ENCODE data around the gene TTC13. TPM values are rescaled to one million over a fixed set of nuclear protein-coding genes. Genes with fewer than 3 reads are reported as not detected.

Gene TTC13
- total and polyA plus RNA-seq, 4 experiments from 2014 or later, result 11.7 to 54.5 (median 28.6) TPM

DNA sequence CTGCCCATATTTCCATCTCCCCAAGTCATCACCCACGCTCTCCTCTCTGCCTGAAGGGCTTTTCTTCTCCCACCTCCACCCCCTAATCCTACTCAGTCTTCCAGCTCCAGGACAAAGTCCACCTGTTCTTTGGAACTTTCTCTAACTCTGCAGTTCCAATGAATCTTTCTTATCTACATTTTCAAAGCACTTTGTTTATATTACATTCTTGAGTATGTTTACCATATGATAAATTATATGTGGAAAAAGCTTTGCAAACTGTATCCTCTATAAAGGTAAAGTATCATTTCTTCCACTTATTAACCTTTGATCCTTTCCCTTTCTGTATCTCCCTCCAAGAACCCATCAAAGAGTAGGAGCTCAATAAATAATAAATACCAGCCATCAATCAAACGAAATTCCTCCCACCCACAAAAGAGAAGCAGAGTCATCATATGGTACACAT lies 39.7 kb downstream of the TTC13 start:
- H3K4me3 Mint-ChIP-seq, result no peak overlapping the region
- ChIA-PET POLR2A (ENCODE audit: partially characterized antibody) (interaction anchor here (1.6 kb wide), 1 partner anchor 34 kb away, joined by 4 read pairs; no protein-coding TSS in a partner anchor), CTCF (ENCODE audit: partially characterized antibody) (no interaction called here)
- peak overlapping the region in 6 of 7 donors; percentile 0 to 48 (median 38) for H3K27ac Mint-ChIP-seq
- peaks cover 52 to 63% of the 10 kb centered on the region in 2 donors for H3K36me3 Mint-ChIP-seq
- Histone ChIP-seq H3K4me3 (ENCODE audit: low read length in 2 of 2) (no peak overlapping the region), H3K27me3 (ENCODE audit: insufficient read depth, low read length) (no peaks in the 10 kb centered on the region), H3K27ac (ENCODE audit: low read depth, low read length) (no peak overlapping the region), H3K4me1 (ENCODE audit: insufficient read depth, low read length) (no peaks in the 10 kb centered on the region), H3K9me3 (ENCODE audit: control insufficient read depth in 1 of 2, low read length in 2 of 2) (no peaks in the 10 kb centered on the region), H3K36me3 (ENCODE audit: insufficient read depth, low read length) (peaks cover 9% of the 10 kb centered on the region)
- H3K4me1 Mint-ChIP-seq, result peaks cover 0 to 37% (median 14%) of the 10 kb centered on the region in 4 donors
- DNase-seq, result no peak
- no peaks in the 10 kb centered on the region for H3K9me3 Mint-ChIP-seq
- intact Hi-C loops (cut with micrococcal nuclease), result loop anchor here (5.0 kb wide), 1 partner anchor 38 kb away; the partner anchor contains the start of genes ARV1 and TTC13
- H3K27me3 Mint-ChIP-seq, result no peaks in the 10 kb centered on the region

DNA sequence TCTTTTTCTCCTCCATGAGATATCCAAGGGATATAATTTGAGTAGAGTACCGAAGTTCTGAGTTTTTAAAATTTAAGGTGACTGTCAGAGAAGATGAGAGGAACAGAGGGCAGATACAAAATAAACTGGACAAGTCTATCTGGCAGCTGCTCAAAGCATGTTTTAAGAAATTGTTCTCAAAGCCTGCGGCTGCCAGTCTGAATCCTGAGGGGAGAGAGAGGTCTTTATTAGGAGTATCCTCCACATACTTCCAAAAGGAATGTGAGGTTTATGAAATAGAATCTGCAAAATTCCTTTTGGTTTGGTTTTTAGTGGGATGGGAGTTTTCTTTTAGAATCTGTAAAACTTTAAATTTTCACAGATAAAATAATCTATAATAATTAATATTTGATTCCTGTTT lies 41.3 kb downstream of the TTC13 start:
- no peaks in the 10 kb centered on the region for H3K27me3 Mint-ChIP-seq
- H3K27ac Mint-ChIP-seq, result peak overlapping the region in 5 of 7 donors; percentile 29 to 72 (median 52)
- H3K27me3 ChIP-seq (ENCODE audit: insufficient read depth, low read length), result no peaks in the 10 kb centered on the region
- H3K4me1 Mint-ChIP-seq, result peaks cover 0 to 33% (median 11%) of the 10 kb centered on the region in 4 donors
- no peaks in the 10 kb centered on the region for H3K9me3 ChIP-seq (ENCODE audit: control insufficient read depth in 1 of 2, low read length in 2 of 2)
- ChIA-PET POLR2A (ENCODE audit: partially characterized antibody) (no interaction called here), CTCF (ENCODE audit: partially characterized antibody) (no interaction called here)
- no peak overlapping the region for H3K4me3 ChIP-seq (ENCODE audit: low read length in 2 of 2)
- no peak for DNase-seq
- intact Hi-C loops (cut with micrococcal nuclease), result loop anchor here (5.0 kb wide), 1 partner anchor 40 kb away; the partner anchor contains the start of genes ARV1 and TTC13
- peak overlapping the region in 1 of 8 donors; percentile 3 for H3K4me3 Mint-ChIP-seq
- H3K4me1 ChIP-seq (ENCODE audit: insufficient read depth, low read length), result no peaks in the 10 kb centered on the region
- peaks cover 55 to 66% of the 10 kb centered on the region in 2 donors for H3K36me3 Mint-ChIP-seq
- peaks cover 9% of the 10 kb centered on the region for H3K36me3 ChIP-seq (ENCODE audit: insufficient read depth, low read length)
- H3K27ac ChIP-seq (ENCODE audit: low read depth, low read length), result no peak overlapping the region
- no peaks in the 10 kb centered on the region for H3K9me3 Mint-ChIP-seq

DNA sequence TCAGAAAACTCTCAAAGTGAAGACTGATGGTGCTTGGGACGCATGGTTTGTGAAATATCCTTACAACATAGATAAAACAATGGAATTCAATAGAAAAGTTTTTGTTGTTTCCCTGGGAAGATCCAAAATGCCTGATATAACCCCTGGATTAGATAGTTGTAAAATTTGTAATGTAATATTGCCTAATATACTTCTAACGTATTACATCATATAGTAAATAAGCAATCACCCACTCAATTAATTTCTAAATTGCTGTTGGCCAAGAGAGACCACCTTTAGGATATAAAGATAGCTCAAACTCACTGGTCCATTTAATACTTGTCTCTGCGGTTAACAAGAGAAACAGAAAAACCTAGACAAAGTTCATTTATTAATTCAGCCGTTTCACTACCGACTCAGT lies 42.2 kb downstream of the TTC13 start:
- no peak overlapping the region for H3K27ac ChIP-seq (ENCODE audit: low read depth, low read length)
- intact Hi-C loops (cut with micrococcal nuclease), result loop anchor here (5.0 kb wide), 1 partner anchor 41 kb away; the partner anchor contains the start of genes ARV1 and TTC13
- H3K9me3 ChIP-seq (ENCODE audit: control insufficient read depth in 1 of 2, low read length in 2 of 2), result no peaks in the 10 kb centered on the region
- no peak overlapping the region for H3K4me3 Mint-ChIP-seq
- no peak overlapping the region for H3K4me3 ChIP-seq (ENCODE audit: low read length in 2 of 2)
- no peak for DNase-seq
- peaks cover 0 to 33% (median 11%) of the 10 kb centered on the region in 4 donors for H3K4me1 Mint-ChIP-seq
- H3K4me1 ChIP-seq (ENCODE audit: insufficient read depth, low read length), result no peaks in the 10 kb centered on the region
- H3K9me3 Mint-ChIP-seq, result no peaks in the 10 kb centered on the region
- no peaks in the 10 kb centered on the region for H3K27me3 Mint-ChIP-seq
- CTCF ChIA-PET (ENCODE audit: partially characterized antibody), result no interaction called here
- H3K36me3 ChIP-seq (ENCODE audit: insufficient read depth, low read length), result peaks cover 14% of the 10 kb centered on the region
- H3K36me3 Mint-ChIP-seq, result peaks cover 55 to 73% of the 10 kb centered on the region in 2 donors
- H3K27ac Mint-ChIP-seq, result peak overlapping the region in 6 of 7 donors; percentile 3 to 70 (median 62)
- POLR2A ChIA-PET (ENCODE audit: partially characterized antibody), result no interaction called here
- no peaks in the 10 kb centered on the region for H3K27me3 ChIP-seq (ENCODE audit: insufficient read depth, low read length)

DNA sequence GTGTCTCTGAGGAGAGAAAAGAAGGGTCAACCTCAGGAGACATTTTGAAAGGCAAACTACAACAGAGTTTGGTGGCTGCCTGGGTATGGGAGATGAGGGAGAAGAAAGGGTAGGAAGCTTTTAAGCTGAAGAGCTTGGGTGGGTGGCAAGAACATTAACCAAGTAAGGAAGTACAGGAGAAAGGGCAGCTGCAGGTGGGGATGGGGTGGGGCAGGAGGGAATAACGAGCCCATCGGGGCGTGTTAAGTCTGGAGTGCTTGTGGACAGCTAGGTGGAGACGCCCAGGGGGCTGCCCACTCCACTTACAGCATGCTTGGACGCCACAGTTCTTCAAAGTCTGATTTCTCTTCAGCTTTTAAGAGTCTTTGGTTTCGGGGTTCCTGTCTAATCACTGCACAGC lies 42.8 kb downstream of the TTC13 start:
- H3K36me3 Mint-ChIP-seq, result peaks cover 53 to 78% of the 10 kb centered on the region in 2 donors

DNA sequence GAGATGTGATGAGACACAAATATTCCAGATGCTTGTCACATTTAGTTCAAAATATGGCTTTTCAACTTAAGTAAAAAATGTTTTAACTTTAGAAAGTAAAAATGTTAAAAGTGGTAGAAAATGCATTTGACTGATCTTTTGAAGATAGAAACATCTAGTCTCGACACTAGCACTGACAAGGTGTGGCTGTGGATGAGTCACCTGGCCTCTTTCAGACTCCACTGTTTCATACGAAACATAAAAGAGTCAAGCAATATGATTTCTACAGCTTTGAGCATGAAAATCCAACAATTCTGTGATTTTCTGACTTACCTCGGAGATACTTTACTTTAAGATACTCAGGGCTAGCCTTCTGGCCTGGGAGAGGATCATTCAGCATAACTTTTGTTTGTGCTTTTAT lies 47.7 kb downstream of the TTC13 start:
- CTCF ChIA-PET (ENCODE audit: partially characterized antibody), result interaction anchor here (2.1 kb wide), 1 partner anchor 13 kb away, joined by 5 read pairs; no protein-coding TSS in a partner anchor
- no peaks in the 10 kb centered on the region for H3K27me3 ChIP-seq (ENCODE audit: insufficient read depth, low read length)
- POLR2A ChIA-PET (ENCODE audit: partially characterized antibody), result no interaction called here
- H3K27ac Mint-ChIP-seq, result peak overlapping the region in 3 of 7 donors; percentile 22 to 73 (median 35)
- H3K36me3 Mint-ChIP-seq, result peaks cover 43 to 72% of the 10 kb centered on the region in 2 donors
- H3K36me3 ChIP-seq (ENCODE audit: insufficient read depth, low read length), result peaks cover 28% of the 10 kb centered on the region
- H3K27ac ChIP-seq (ENCODE audit: low read depth, low read length), result no peak overlapping the region
- DNase-seq, result no peak
- H3K27me3 Mint-ChIP-seq, result no peaks in the 10 kb centered on the region
- no peaks in the 10 kb centered on the region for H3K9me3 Mint-ChIP-seq
- intact Hi-C loops (cut with micrococcal nuclease), result no loop called here
- peaks cover 0 to 5% (median 4%) of the 10 kb centered on the region in 4 donors for H3K4me1 Mint-ChIP-seq
- no peak overlapping the region for H3K4me3 Mint-ChIP-seq
- no peak overlapping the region for H3K4me3 ChIP-seq (ENCODE audit: low read length in 2 of 2)
- H3K9me3 ChIP-seq (ENCODE audit: control insufficient read depth in 1 of 2, low read length in 2 of 2), result no peaks in the 10 kb centered on the region
- H3K4me1 ChIP-seq (ENCODE audit: insufficient read depth, low read length), result no peaks in the 10 kb centered on the region

More for the DNA sequence above, 42.8 kb downstream of the TTC13 start:
- intact Hi-C loops (cut with micrococcal nuclease), result loop anchor here (5.0 kb wide), 1 partner anchor 41 kb away; the partner anchor contains the start of genes ARV1 and TTC13
- no peaks in the 10 kb centered on the region for H3K4me1 ChIP-seq (ENCODE audit: insufficient read depth, low read length)
- peak overlapping the region in 5 of 7 donors; percentile 3 to 90 (median 65) for H3K27ac Mint-ChIP-seq
- no peaks in the 10 kb centered on the region for H3K27me3 Mint-ChIP-seq
- ChIA-PET POLR2A (ENCODE audit: partially characterized antibody) (no interaction called here), CTCF (ENCODE audit: partially characterized antibody) (no interaction called here)
- H3K27me3 ChIP-seq (ENCODE audit: insufficient read depth, low read length), result no peaks in the 10 kb centered on the region
- no peaks in the 10 kb centered on the region for H3K9me3 ChIP-seq (ENCODE audit: control insufficient read depth in 1 of 2, low read length in 2 of 2)
- no peak for DNase-seq
- no peaks in the 10 kb centered on the region for H3K9me3 Mint-ChIP-seq
- peaks cover 19% of the 10 kb centered on the region for H3K36me3 ChIP-seq (ENCODE audit: insufficient read depth, low read length)
- H3K4me3 Mint-ChIP-seq, result no peak overlapping the region
- no peak overlapping the region for H3K27ac ChIP-seq (ENCODE audit: low read depth, low read length)
- H3K4me1 Mint-ChIP-seq, result peaks cover 0 to 33% (median 11%) of the 10 kb centered on the region in 4 donors
- H3K4me3 ChIP-seq (ENCODE audit: low read length in 2 of 2), result no peak overlapping the region

DNA sequence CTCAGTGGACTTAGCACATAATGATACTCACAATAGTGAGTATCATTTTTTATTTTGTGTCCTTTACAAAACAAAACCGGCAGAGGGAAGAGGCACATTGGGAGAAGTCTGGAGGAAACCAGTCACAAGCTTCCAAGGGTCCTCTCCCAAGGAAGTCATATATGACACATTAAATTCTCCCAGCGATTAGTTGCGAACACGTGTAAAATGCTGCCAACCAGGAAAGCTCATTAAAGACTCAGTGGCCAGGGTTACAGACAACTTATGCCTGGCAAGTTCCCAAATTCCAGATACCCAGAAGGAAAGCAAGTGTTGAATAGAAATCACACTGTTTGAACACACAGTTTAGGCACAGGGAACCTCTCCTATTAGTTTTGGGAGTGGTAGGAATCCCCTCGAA lies 52.5 kb downstream of the TTC13 start:
- H3K36me3 Mint-ChIP-seq, result peaks cover 53 to 71% of the 10 kb centered on the region in 2 donors
- Histone ChIP-seq H3K27me3 (ENCODE audit: insufficient read depth, low read length) (no peaks in the 10 kb centered on the region), H3K27ac (ENCODE audit: low read depth, low read length) (no peak overlapping the region), H3K9me3 (ENCODE audit: control insufficient read depth in 1 of 2, low read length in 2 of 2) (no peaks in the 10 kb centered on the region), H3K4me3 (ENCODE audit: low read length in 2 of 2) (no peak overlapping the region), H3K4me1 (ENCODE audit: insufficient read depth, low read length) (no peaks in the 10 kb centered on the region), H3K36me3 (ENCODE audit: insufficient read depth, low read length) (peaks cover 58% of the 10 kb centered on the region)
- no peaks in the 10 kb centered on the region for H3K4me1 Mint-ChIP-seq
- no peak overlapping the region for H3K4me3 Mint-ChIP-seq
- H3K9me3 Mint-ChIP-seq, result no peaks in the 10 kb centered on the region
- intact Hi-C loops (cut with micrococcal nuclease), result no loop called here
- H3K27me3 Mint-ChIP-seq, result no peaks in the 10 kb centered on the region
- ChIA-PET POLR2A (ENCODE audit: partially characterized antibody) (no interaction called here), CTCF (ENCODE audit: partially characterized antibody) (interaction anchor here (1.4 kb wide), 1 partner anchor 165 kb away, joined by 3 read pairs; no protein-coding TSS in a partner anchor)
- peak overlapping the region in 3 of 7 donors; percentile 17 to 35 (median 25) for H3K27ac Mint-ChIP-seq
- no peak for DNase-seq

DNA sequence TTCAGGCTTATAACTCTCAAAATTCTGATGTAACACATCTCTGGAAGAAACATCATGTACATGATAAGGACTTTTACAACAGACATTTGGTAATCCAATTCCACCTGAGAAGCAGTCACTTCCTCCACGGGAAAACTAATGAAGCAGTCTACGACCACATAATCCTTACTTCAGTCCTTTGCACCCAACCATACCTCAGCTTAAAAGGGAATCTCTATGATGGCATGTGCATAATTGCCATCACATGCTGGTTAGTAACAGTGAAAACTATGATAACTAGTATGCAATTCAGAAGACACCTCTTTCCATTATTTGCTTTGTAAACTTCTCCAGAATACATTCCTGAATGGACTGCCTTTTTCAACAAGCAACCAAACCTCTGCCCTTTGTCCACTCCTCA lies 53.1 kb downstream of the TTC13 start:
- no peaks in the 10 kb centered on the region for H3K9me3 ChIP-seq (ENCODE audit: control insufficient read depth in 1 of 2, low read length in 2 of 2)
- no peaks in the 10 kb centered on the region for H3K4me1 ChIP-seq (ENCODE audit: insufficient read depth, low read length)
- no peaks in the 10 kb centered on the region for H3K27me3 ChIP-seq (ENCODE audit: insufficient read depth, low read length)
- no peak overlapping the region for H3K4me3 ChIP-seq (ENCODE audit: low read length in 2 of 2)
- intact Hi-C loops (cut with micrococcal nuclease), result no loop called here
- POLR2A ChIA-PET (ENCODE audit: partially characterized antibody), result no interaction called here
- Mint-ChIP-seq H3K27me3 (no peaks in the 10 kb centered on the region), H3K9me3 (no peaks in the 10 kb centered on the region), H3K4me1 (no peaks in the 10 kb centered on the region), H3K36me3 (peaks cover 58 to 73% of the 10 kb centered on the region in 2 donors), H3K4me3 (no peak overlapping the region), H3K27ac (peak overlapping the region in 3 of 7 donors; percentile 9 to 52 (median 35))
- peaks cover 62% of the 10 kb centered on the region for H3K36me3 ChIP-seq (ENCODE audit: insufficient read depth, low read length)
- H3K27ac ChIP-seq (ENCODE audit: low read depth, low read length), result no peak overlapping the region
- no peak for DNase-seq
- CTCF ChIA-PET (ENCODE audit: partially characterized antibody), result interaction anchor here (1.4 kb wide), 1 partner anchor 165 kb away, joined by 3 read pairs; no protein-coding TSS in a partner anchor

Data from CD4-positive, alpha-beta memory T cell (primary cell).